ENCODE results near the gene RAPGEF1.

Gene RAPGEF1, protein sequence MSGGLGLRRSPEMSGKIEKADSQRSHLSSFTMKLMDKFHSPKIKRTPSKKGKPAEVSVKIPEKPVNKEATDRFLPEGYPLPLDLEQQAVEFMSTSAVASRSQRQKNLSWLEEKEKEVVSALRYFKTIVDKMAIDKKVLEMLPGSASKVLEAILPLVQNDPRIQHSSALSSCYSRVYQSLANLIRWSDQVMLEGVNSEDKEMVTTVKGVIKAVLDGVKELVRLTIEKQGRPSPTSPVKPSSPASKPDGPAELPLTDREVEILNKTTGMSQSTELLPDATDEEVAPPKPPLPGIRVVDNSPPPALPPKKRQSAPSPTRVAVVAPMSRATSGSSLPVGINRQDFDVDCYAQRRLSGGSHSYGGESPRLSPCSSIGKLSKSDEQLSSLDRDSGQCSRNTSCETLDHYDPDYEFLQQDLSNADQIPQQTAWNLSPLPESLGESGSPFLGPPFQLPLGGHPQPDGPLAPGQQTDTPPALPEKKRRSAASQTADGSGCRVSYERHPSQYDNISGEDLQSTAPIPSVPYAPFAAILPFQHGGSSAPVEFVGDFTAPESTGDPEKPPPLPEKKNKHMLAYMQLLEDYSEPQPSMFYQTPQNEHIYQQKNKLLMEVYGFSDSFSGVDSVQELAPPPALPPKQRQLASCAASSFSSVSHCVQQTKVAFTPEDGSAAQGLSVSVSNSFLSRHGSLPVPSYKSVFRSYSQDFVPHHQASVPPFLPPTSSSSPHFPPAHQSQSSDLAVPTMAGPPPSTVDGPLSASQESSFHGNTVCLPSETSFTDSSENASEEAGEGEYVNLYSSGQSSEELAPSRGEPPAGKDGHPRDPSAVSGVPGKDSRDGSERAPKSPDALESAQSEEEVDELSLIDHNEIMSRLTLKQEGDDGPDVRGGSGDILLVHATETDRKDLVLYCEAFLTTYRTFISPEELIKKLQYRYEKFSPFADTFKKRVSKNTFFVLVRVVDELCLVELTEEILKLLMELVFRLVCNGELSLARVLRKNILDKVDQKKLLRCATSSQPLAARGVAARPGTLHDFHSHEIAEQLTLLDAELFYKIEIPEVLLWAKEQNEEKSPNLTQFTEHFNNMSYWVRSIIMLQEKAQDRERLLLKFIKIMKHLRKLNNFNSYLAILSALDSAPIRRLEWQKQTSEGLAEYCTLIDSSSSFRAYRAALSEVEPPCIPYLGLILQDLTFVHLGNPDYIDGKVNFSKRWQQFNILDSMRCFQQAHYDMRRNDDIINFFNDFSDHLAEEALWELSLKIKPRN (N-terminal part only)

DNA sequence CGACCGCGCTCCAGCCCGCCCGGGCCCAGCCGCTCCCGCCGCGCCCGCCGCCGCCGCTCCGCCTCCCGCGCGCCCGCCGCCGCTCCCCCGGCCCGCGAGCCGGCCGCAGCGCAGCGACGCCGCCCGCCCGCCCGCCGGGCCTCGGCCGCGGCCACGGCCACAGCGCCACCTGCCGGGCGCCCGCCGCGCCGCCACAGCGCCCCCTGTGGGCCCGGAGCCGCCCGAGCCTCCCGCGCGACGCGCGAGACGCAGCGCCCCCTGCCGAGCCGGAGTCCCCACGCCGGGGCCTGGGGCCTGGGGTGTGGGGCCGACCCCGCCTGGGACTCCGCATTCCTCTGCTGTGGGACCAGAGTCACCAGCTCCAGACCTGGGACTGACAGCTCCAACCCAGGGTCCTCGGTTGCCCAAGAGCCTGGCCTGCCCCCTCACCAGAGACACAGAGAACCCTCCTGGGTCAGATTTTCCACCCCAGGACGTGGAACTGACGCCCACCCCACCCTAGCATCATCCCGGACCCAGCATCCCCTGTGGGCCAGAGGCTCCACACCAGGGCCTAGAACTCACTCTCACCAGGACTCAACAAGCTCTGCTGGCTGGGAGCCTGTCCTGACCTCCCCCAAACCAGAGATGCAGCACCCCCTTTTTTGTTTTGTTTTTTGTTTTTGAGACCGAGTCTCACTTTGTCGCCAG is at the start of gene RAPGEF1:
Gene RAPGEF1, minus strand, starts transcription at position 118 of the 690 bp plus-strand sequence. CDS start 246 bp downstream, outside the sequence.
- no peak for DNase-seq
- in situ Hi-C loops (cut with MboI; ENCODE audit: low pct_unique_long_range_greater_than_20kb, low sequenced_read_pairs) = loop anchor here (25.0 kb wide), 2 partner anchors 153 to 353 kb away; partner anchors contain the start of gene PRRC2B

DNA sequence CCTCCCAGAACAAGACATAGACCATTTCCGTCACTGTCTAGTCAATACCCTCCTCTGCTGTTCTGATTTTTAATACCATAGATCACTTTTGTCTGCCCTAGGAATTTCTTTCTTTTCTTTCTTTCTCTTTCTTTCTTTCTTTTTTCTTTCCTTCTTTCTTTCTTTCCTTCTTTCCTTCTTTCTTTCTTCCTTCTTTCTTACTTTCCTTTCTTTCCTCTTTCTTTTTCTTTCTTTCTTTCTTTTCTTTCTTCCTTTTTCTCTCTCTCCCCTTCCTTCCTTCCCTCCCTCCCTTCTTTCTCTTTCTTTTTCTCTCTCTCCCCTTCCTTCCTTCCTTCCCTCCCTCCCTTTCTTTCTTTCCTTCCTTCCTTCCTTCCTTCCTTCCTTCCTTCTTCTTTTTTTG is 49.0 kb upstream of the RAPGEF1 start:
- in situ Hi-C loops (cut with MboI; ENCODE audit: low pct_unique_long_range_greater_than_20kb, low sequenced_read_pairs) = no loop called here
- DNase-seq = no peak

DNA sequence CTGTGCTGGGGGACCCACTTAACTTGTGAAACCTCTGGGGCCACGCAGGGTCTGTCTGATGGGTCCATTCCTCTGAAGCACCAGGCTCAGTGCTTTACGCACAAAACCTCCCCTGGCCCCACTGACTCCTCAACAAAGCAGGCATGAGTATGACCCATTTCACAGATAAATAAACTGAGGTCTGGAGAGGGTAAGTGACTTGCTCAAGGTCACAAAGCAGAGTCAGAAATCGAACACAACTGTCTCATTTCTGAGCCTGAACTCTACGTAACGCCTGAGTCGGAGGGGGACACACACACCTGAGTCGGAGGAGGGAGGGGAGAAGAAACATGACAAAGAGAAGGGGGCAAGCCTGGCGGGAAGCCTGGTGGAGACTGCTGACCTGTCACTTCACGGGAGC is 48.0 kb upstream of the RAPGEF1 start:
- in situ Hi-C loops (cut with MboI; ENCODE audit: low pct_unique_long_range_greater_than_20kb, low sequenced_read_pairs) = no loop called here
- no peak for DNase-seq

DNA sequence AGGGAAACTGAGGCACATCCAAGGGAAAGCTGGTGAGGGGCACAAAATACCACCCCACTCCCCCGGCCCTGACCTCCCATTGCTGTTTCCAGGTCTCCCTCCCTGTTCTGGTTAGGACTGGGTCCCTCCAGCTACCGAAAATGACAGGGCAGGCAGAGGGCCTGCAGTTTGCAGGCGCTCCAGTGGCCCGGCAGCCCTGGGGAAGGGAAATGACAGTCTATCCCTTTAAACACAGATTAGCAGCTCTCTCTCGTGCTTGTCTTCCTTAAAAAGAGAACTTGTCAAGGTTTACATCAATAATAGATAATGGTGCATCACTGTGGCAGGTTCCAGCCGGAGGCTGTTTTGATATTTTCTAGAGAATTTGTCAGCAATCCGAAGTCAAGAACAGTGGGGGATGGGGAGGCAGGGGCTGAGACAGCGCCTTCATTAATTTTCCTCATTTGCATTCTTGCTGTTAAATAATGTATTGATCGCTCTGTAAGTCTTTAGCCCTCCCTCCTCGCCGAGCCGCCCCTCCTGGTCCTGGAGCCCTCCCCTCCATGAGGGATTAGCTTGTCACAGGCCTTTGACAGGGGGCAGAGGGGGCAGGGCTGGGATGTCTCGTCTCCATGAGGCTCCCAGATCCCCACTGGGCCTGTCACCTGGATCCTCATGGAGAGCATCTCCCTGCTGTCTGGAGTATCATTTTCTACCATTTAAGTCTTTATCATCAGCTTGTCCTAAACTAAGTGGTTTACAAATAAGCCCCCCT is 45.0 kb upstream of the RAPGEF1 start:
- in situ Hi-C loops (cut with MboI; ENCODE audit: low pct_unique_long_range_greater_than_20kb, low sequenced_read_pairs) = no loop called here

DNA sequence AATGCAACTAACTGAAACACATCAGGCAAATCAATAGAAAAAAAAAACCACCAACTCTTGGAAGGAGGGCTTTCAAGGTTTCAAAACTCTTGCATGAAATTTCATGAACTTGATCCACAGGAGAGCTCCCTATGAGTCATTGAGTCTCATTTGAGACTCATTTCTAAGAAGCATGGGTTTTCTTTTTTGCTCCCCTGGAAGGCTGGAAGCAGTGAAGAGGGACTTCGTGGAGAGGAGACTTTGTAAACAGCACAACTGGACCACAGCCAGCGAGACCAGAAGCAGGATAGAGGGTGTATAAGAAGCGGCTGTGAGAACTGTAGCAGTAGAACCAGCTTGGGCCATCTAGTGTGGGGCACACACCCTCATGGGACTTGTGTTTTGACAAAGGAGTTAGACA is 41.2 kb upstream of the RAPGEF1 start:
- in situ Hi-C loops (cut with MboI; ENCODE audit: low pct_unique_long_range_greater_than_20kb, low sequenced_read_pairs) = no loop called here
- no peak for DNase-seq

More for the DNA sequence above, 45.0 kb upstream of the RAPGEF1 start:
- no peak for DNase-seq

DNA sequence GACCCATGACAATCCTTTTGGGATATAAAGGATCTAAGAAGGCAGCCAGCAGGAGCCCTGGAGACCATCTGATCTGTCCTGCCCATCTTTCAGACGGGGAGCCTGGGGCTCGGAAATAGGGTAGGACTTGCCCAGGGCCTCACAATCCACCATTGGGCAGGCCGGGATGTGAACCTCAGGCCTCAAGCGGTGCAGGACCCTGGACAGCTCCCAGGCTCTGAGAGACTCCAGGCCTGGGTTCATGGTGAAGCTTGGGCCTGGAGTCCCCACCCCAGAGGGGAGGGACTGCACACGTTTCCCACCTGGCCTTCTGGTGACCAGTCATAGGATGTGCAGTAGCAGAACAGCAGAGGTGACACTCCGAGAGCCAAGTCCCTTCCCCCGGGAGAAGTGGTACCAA is 36.6 kb upstream of the RAPGEF1 start:
- DNase-seq = peak; percentile 23
- in situ Hi-C loops (cut with MboI; ENCODE audit: low pct_unique_long_range_greater_than_20kb, low sequenced_read_pairs) = no loop called here

- DNase-seq = no peak
- in situ Hi-C loops (cut with MboI; ENCODE audit: low pct_unique_long_range_greater_than_20kb, low sequenced_read_pairs) = no loop called here
Observed at GRCh38 chr9:131776036-131776435, 36.2 kb upstream of the RAPGEF1 start.

- in situ Hi-C loops (cut with MboI; ENCODE audit: low pct_unique_long_range_greater_than_20kb, low sequenced_read_pairs) = loop anchor here (25.0 kb wide), 1 partner anchor 463 kb away; no protein-coding TSS in a partner anchor
- no peak for DNase-seq
Observed at GRCh38 chr9:131774636-131775035, 34.8 kb upstream of the RAPGEF1 start.

DNA sequence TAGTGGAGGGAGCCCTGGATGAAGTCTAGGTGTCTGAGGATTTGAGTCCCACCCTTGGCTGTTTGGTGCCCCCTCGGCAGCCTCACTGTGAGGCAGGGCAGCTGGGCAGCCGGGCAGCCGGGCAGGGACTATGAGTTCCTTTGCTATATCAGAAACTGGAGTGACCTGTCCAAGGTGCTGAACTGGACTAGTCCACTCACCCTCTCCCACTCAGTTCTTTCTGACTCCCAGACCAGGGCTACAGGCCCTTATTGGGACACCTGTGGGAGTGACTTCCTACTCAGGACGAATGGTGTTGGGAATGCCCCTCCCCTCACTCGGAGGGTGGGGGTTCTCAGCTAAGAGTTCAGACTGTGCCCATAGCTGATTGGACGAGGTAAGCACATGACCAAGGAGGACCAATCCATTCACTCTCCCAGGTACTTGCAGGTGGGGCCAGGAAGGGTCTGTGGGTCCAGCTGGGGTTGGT is 34.1 kb upstream of the RAPGEF1 start:
- peak; percentile 47 for DNase-seq
- in situ Hi-C loops (cut with MboI; ENCODE audit: low pct_unique_long_range_greater_than_20kb, low sequenced_read_pairs) = loop anchor here (25.0 kb wide), 1 partner anchor 463 kb away; no protein-coding TSS in a partner anchor

GRCh38 chr9:131772940-131773339 is 33.1 kb upstream of the RAPGEF1 start:
- in situ Hi-C loops (cut with MboI; ENCODE audit: low pct_unique_long_range_greater_than_20kb, low sequenced_read_pairs) = loop anchor here (25.0 kb wide), 1 partner anchor 464 kb away; no protein-coding TSS in a partner anchor

GRCh38 chr9:131771646-131772045 is 31.8 kb upstream of the RAPGEF1 start:
- in situ Hi-C loops (cut with MboI; ENCODE audit: low pct_unique_long_range_greater_than_20kb, low sequenced_read_pairs) = loop anchor here (25.0 kb wide), 1 partner anchor 466 kb away; no protein-coding TSS in a partner anchor
- DNase-seq = no peak

More at GRCh38 chr9:131772940-131773339, 33.1 kb upstream of the RAPGEF1 start:
- no peak for DNase-seq

- no peak for DNase-seq
- in situ Hi-C loops (cut with MboI; ENCODE audit: low pct_unique_long_range_greater_than_20kb, low sequenced_read_pairs) = loop anchor here (25.0 kb wide), 1 partner anchor 468 kb away; no protein-coding TSS in a partner anchor
Observed at GRCh38 chr9:131769361-131769760, 29.5 kb upstream of the RAPGEF1 start.

DNA sequence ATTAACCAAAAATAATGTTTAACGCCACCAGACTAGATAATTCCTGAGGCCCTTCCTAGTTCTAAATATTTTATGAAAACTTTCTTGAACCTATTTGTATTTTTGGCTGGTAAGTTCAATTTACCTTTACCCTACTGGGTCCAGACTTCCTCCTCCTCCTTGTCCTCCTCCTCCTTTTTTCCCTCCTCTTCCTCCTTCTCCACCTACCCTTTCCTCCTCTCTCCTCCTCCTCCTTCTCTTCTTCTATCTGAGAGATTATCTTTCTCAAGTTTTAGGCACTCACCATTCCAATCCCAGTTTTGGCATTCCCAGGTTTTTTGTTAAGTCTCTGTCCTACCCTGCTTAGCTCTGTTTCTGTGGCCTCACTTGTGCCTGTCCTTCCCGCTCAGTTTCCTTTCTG is 24.7 kb upstream of the RAPGEF1 start:
- in situ Hi-C loops (cut with MboI; ENCODE audit: low pct_unique_long_range_greater_than_20kb, low sequenced_read_pairs) = loop anchor here (25.0 kb wide), 1 partner anchor 473 kb away; no protein-coding TSS in a partner anchor
- DNase-seq = no peak

DNA sequence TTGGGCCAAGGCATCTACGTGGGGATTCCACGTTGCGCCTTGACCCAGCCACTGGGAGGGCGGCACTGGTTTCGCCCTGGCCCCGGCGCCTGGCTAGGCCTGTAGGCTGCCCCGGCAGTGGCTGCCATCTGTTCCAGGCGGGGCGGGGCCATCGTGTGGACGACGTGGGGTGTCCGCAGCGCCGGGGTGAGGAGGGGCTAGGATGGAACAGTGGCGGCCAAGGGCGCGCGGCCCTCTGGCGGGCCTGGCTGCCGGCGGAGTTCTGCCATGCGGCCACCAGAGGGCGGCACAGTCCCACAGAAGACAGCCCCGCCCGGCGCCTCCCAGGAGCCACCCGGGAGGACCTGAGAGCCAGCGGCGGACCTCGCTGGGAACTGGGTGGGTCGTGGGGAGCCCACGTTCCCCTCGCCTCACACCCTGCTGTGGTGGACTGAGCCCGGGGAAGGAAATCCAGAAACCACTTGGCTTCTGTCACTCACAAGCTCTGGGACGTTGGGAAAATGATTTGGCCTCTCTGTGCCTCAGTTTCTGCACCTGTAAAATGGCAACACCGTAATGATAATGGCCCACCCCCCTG is 22.6 kb upstream of the RAPGEF1 start:
- DNase-seq = peak; percentile 73
- in situ Hi-C loops (cut with MboI; ENCODE audit: low pct_unique_long_range_greater_than_20kb, low sequenced_read_pairs) = loop anchor here (25.0 kb wide), 1 partner anchor 475 kb away; no protein-coding TSS in a partner anchor

DNA sequence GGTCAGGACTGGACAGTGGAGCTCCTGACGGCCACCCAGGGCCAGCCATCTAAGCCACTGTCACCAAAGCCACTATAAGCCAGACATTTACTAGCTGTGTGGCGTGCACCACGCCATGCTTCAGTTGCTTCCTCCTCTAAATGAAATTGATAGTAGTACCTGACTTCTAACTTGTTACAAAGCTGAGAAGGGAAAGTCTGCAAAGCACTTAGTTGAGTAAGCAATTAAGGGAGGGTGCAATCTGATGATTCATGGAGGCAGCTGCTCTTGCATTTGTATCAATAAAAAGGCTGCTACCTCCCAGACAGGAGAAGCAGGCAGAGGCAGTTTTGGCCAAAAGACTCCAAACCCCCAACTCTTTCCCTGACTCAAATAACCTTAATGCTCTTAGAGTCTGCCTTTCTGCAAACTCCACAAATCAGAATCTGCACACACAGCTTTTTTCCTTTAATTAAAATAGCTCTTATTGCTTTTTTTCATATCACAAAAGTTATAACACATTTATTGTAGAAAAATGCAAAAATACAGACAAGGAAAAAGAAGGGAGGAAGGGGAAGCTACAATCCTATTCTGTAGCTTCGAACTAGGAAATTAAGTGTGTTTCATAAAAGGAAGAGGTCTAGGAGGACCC is 19.3 kb upstream of the RAPGEF1 start:
- DNase-seq = no peak
- in situ Hi-C loops (cut with MboI; ENCODE audit: low pct_unique_long_range_greater_than_20kb, low sequenced_read_pairs) = loop anchor here (25.0 kb wide), 1 partner anchor 478 kb away; no protein-coding TSS in a partner anchor

DNA sequence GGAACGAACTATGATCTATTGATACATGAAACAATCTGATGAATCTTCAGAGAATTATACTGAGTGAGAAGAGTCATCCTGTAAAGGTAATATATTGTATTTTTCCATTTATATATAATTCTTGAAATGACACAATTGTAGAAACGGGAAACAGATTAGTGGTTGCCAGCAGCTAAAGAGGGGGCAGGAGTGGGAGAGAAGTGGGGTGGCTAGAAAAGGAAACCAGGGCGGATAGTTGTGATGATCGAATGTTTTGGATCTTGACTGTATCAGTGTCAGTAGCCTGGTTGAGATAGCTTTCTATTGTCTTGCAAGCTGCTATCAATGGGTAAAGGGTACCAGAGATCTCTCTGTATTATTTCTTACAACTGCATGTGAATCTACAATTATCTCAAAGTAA is 17.7 kb upstream of the RAPGEF1 start:
- DNase-seq = no peak
- in situ Hi-C loops (cut with MboI; ENCODE audit: low pct_unique_long_range_greater_than_20kb, low sequenced_read_pairs) = loop anchor here (25.0 kb wide), 1 partner anchor 480 kb away; no protein-coding TSS in a partner anchor

Data from KBM-7 (cell line).